ENCODE results near the gene F3. TPM values are rescaled to one million over a fixed set of nuclear protein-coding genes. Genes with fewer than 3 reads are reported as not detected.

Gene F3
- total RNA-seq, 1 experiment from 2014 or later: 58.5 TPM

- intact Hi-C loops (cut with micrococcal nuclease): loop anchor here (1.0 to 2.0 kb wide), 2 partner anchors 288 to 529 kb away; no protein-coding TSS in a partner anchor
- H3K4me2 ChIP-seq (ENCODE audit: low read length): no peak overlapping the region
- RAD21 ChIA-PET (ENCODE audit: low non-redundant PET in 1 of 2, low total read pairs in 2 of 2, uncharacterized antibody in 2 of 2, unreplicated experiment in 2 of 2): interaction anchor here in 1 of 2 experiments (0.6 kb wide), 1 partner anchor 289 kb away, joined by 3 read pairs; no protein-coding TSS in a partner anchor
- no peak overlapping the region for H3K27ac ChIP-seq (ENCODE audit: low read depth, low read length)
- no peaks in the 10 kb centered on the region for H3K4me1 ChIP-seq (ENCODE audit: control insufficient read depth in 1 of 2, insufficient read depth in 2 of 2, low read length in 2 of 2)
- POLR2A ChIA-PET: no interaction called here
- DNase-seq (ENCODE audit: low read depth, low spot score): peak; percentile 42
- no peaks in the 10 kb centered on the region for H3K79me2 ChIP-seq (ENCODE audit: insufficient read depth, low read length)
- ATAC-seq: peak; percentile 86
- H3K9me2 ChIP-seq (ENCODE audit: insufficient read depth): no peaks in the 10 kb centered on the region
- H2AFZ ChIP-seq (ENCODE audit: low read depth, low read length, poor library complexity, severe bottlenecking): no peak overlapping the region
- no peaks in the 10 kb centered on the region for H3K9me3 ChIP-seq (ENCODE audit: control insufficient read depth in 1 of 2, insufficient read depth in 1 of 2, low read depth in 1 of 2, low read length in 2 of 2)
- H3K36me3 ChIP-seq (ENCODE audit: control insufficient read depth in 1 of 2, insufficient read depth in 2 of 2, low read length in 2 of 2): no peaks in the 10 kb centered on the region
- no peak overlapping the region for H3K9ac ChIP-seq (ENCODE audit: low read length)
- BruUV-seq (replicated peaks): no TSS peak
- no peaks in the 10 kb centered on the region for H3K27me3 ChIP-seq (ENCODE audit: insufficient read depth, low read length)
- CTCF ChIA-PET: interaction anchor here (0.6 to 2.0 kb wide), 8 partner anchors 12 to 474 kb away, joined by 3 to 9 read pairs (median 4); partner anchors contain the start of gene F3
- H3K4me3 ChIP-seq (replicated peaks in 1 of 2; ENCODE audit: low read depth in 1 of 2, low read length in 2 of 2): no peak overlapping the region
- TF ChIP-seq ZNF274 (IDR thresholded peaks at IDR 0.05; ENCODE audit: low read depth, low read length): no peak
- peak; percentile 80 for TF ChIP-seq RAD21 (IDR thresholded peaks at IDR 0.05; ENCODE audit: low read depth)
- TF ChIP-seq ELF1 (IDR thresholded peaks at IDR 0.05; ENCODE audit: borderline replicate concordance, low read depth): no peak
- TF ChIP-seq CTCF (IDR thresholded peaks at IDR 0.05 in 2 of 3, conservative IDR thresholded peaks at IDR 0.05 in 1 of 3; ENCODE audit: borderline replicate concordance in 1 of 3, insufficient read depth in 1 of 3, low read depth in 2 of 3, low read length in 2 of 3): peak; percentile 63 to 77 (median 74); a peak in 5 of 6 replicates
- TF ChIP-seq ZFX (IDR thresholded peaks at IDR 0.05): no peak
- TF ChIP-seq CBX3 (IDR thresholded peaks at IDR 0.05; ENCODE audit: low read depth): no peak
- no peak for TF ChIP-seq EGR1 (IDR thresholded peaks at IDR 0.05; ENCODE audit: low read depth)
- no peak for TF ChIP-seq REST (IDR thresholded peaks at IDR 0.05; ENCODE audit: low read depth)
- no peak for TF ChIP-seq SRF (IDR thresholded peaks at IDR 0.05; ENCODE audit: low read depth)
- no peak for TF ChIP-seq EZH2 (IDR thresholded peaks at IDR 0.05)
- TF ChIP-seq JUND (IDR thresholded peaks at IDR 0.05): no peak
- H4K20me1 ChIP-seq (ENCODE audit: insufficient read depth): no peaks in the 10 kb centered on the region
Measured at GRCh38 chr1:94514095-94514727, 27.3 kb downstream of the F3 start.

Measured in HCT116 (cell line).